ENCODE data around the gene ZYX. TPM values are rescaled to one million over a fixed set of nuclear protein-coding genes. Genes with fewer than 3 reads are reported as not detected.

Gene ZYX
- 152 to 207 TPM (median 183 TPM) in 5 replicates for total RNA-seq (2022; extraction: Qiagen RNA extraction; ENCODE audit: low read depth)

GRCh38 chr7:143380646-143381426, at the start of gene ZYX:
Gene ZYX, plus strand, starts transcription at chr7:143381345. Its CDS starts 227 bp downstream, at chr7:143381572.

GRCh38 chr7:143362131-143363015, 18.8 kb upstream of the ZYX start, which contains the start of gene FAM131B:
Gene FAM131B, minus strand, starts transcription at chr7:143362713. Its CDS starts 110 bp downstream, at chr7:143362603.

GRCh38 chr7:143408686-143409561, 27.8 kb downstream of the ZYX start, which contains the start of gene EPHA1:
Gene EPHA1, minus strand, starts transcription at chr7:143408856. Its CDS starts 51 bp downstream, at chr7:143408805.

Other genes with a start within 250 kb of the ZYX start
- not detected in 5 replicates for gene PIP, start 249.3 kb upstream of the ZYX start, total RNA-seq (2022; extraction: Qiagen RNA extraction; ENCODE audit: low read depth)
- gene TAS2R39, start 197.9 kb upstream of the ZYX start, total RNA-seq (2022; extraction: Qiagen RNA extraction; ENCODE audit: low read depth) = not detected in 5 replicates
- not detected in 5 replicates for gene TAS2R40, start 159.3 kb upstream of the ZYX start, total RNA-seq (2022; extraction: Qiagen RNA extraction; ENCODE audit: low read depth)
- gene GSTK1, start 117.9 kb upstream of the ZYX start, total RNA-seq (2022; extraction: Qiagen RNA extraction; ENCODE audit: low read depth) = 107 to 120 TPM (median 118 TPM) in 5 replicates
- 0.48 to 1.1 TPM (median 1.0 TPM) in 5 replicates for gene TMEM139, start 96.4 kb upstream of the ZYX start, total RNA-seq (2022; extraction: Qiagen RNA extraction; ENCODE audit: low read depth)
- 17.8 to 27.9 TPM (median 21.0 TPM) in 5 replicates for gene CASP2, start 93.0 kb upstream of the ZYX start, total RNA-seq (2022; extraction: Qiagen RNA extraction; ENCODE audit: low read depth)
- 0.05 TPM in 1 of 5 replicates, not detected in the others for gene CLCN1, start 65.2 kb upstream of the ZYX start, total RNA-seq (2022; extraction: Qiagen RNA extraction; ENCODE audit: low read depth)
- 0.48 to 0.73 TPM (median 0.54 TPM) in 5 replicates for gene FAM131B, start 18.6 kb upstream of the ZYX start, total RNA-seq (2022; extraction: Qiagen RNA extraction; ENCODE audit: low read depth)
- gene EPHA1, start 27.5 kb downstream of the ZYX start, total RNA-seq (2022; extraction: Qiagen RNA extraction; ENCODE audit: low read depth) = not detected in 5 replicates
- gene TAS2R60, start 62.1 kb downstream of the ZYX start, total RNA-seq (2022; extraction: Qiagen RNA extraction; ENCODE audit: low read depth) = not detected in 5 replicates
- gene TAS2R41, start 96.5 kb downstream of the ZYX start, total RNA-seq (2022; extraction: Qiagen RNA extraction; ENCODE audit: low read depth) = not detected in 5 replicates
- gene CTAGE15, start 190.5 kb downstream of the ZYX start, total RNA-seq (2022; extraction: Qiagen RNA extraction; ENCODE audit: low read depth) = not detected in 5 replicates
- 0.16 to 0.36 TPM (median 0.24 TPM) in 5 replicates for gene TCAF2, start 239.6 kb downstream of the ZYX start, total RNA-seq (2022; extraction: Qiagen RNA extraction; ENCODE audit: low read depth)